HG03378 (cell line): ENCODE results near the gene TRMO.

ENCODE experiments used
- ATAC-seq: cut with Tn5 transposase; IDR thresholded peaks from one replicate; pipeline ENCODE4 v1.9.1; 2021; ENCODE audit warnings: mild to moderate bottlenecking, moderate library complexity; ENCODE audit not compliant: unreplicated experiment

TRMO gene

GRCh38 chr9:97861148-97861475, 61.2 kb downstream of the TRMO start:
- ATAC-seq, result no peak

- ATAC-seq, result no peak
Observed at GRCh38 chr9:97860451-97861147, 61.7 kb downstream of the TRMO start.

- ATAC-seq, result no peak
Observed at GRCh38 chr9:97859346-97859745, 63.0 kb downstream of the TRMO start.

GRCh38 chr9:97858826-97859225, 63.5 kb downstream of the TRMO start:
- no peak for ATAC-seq

GRCh38 chr9:97858393-97858713, 63.9 kb downstream of the TRMO start:
- no peak for ATAC-seq

- no peak for ATAC-seq
Observed at GRCh38 chr9:97857606-97858392, 64.5 kb downstream of the TRMO start.

GRCh38 chr9:97856857-97857605, 65.3 kb downstream of the TRMO start:
- ATAC-seq, result no peak

- no peak for ATAC-seq
Observed at GRCh38 chr9:97855899-97856298, 66.4 kb downstream of the TRMO start.

GRCh38 chr9:97855486-97855875, 66.8 kb downstream of the TRMO start:
- no peak for ATAC-seq

GRCh38 chr9:97854696-97855485, 67.4 kb downstream of the TRMO start:
- no peak for ATAC-seq
